Stimulated activated CD8-positive, alpha-beta memory T cell treated with anti-CD3 and anti-CD28 coated beads, Interleukin-15, amount 100 ng/mL, for 24 hours (primary cell): ENCODE results near the gene PSMB11.
A peak's percentile ranks its signal among the peaks of the same experiment; 100 is the strongest.

Experiments
- DNase-seq: peaks from one replicate; pipeline ENCODE4 v3.0.0-alpha.2; 2020; ENCODE audit warnings: low read depth

PSMB11 gene

GRCh38 chr14:23015618-23016017, 26.4 kb upstream of the PSMB11 start:
- DNase-seq, result no peak

GRCh38 chr14:23017091-23017490, 24.9 kb upstream of the PSMB11 start:
- DNase-seq, result no peak

- DNase-seq, result no peak
Observed at GRCh38 chr14:23018107-23018506, 23.9 kb upstream of the PSMB11 start.

- no peak for DNase-seq
Observed at GRCh38 chr14:23020143-23021128, 21.6 kb upstream of the PSMB11 start.

GRCh38 chr14:23021434-23021833, 20.6 kb upstream of the PSMB11 start:
- DNase-seq, result no peak

GRCh38 chr14:23021889-23022442, 20.0 kb upstream of the PSMB11 start:
- DNase-seq, result no peak

GRCh38 chr14:23023022-23023794, 18.8 kb upstream of the PSMB11 start:
- DNase-seq, result no peak

GRCh38 chr14:23023795-23024152, 18.2 kb upstream of the PSMB11 start:
- no peak for DNase-seq

GRCh38 chr14:23024612-23025075, 17.4 kb upstream of the PSMB11 start:
- DNase-seq, result no peak

GRCh38 chr14:23025151-23025814, 16.7 kb upstream of the PSMB11 start:
- DNase-seq, result no peak

GRCh38 chr14:23028799-23029198, 13.2 kb upstream of the PSMB11 start:
- DNase-seq, result no peak

- no peak for DNase-seq
Observed at GRCh38 chr14:23030936-23031335, 11.1 kb upstream of the PSMB11 start.

GRCh38 chr14:23033251-23033727, 8.7 kb upstream of the PSMB11 start:
- no peak for DNase-seq

- DNase-seq, result no peak
Observed at GRCh38 chr14:23033801-23034497, 8.1 kb upstream of the PSMB11 start.

- peak; percentile 47 for DNase-seq
Observed at GRCh38 chr14:23034498-23035302, 7.3 kb upstream of the PSMB11 start, which contains the start of gene PSMB5. PSMB5 (minus strand) TSS chr14:23034900; CDS start chr14:23034881, 19 bp downstream.

GRCh38 chr14:23035303-23036144, 6.5 kb upstream of the PSMB11 start:
- no peak for DNase-seq

GRCh38 chr14:23040100-23040499, 1.9 kb upstream of the PSMB11 start:
- no peak for DNase-seq

- DNase-seq, result no peak
Observed at GRCh38 chr14:23041729-23042128, 283 bp upstream of the PSMB11 start.

GRCh38 chr14:23043145-23043544, 1.1 kb downstream of the PSMB11 start:
- DNase-seq, result no peak
